ENCODE measurements around the gene RCOR1.
"Not testable (repeated sequence)": the region's sequence is repeated elsewhere in the genome, so short reads cannot be mapped to it uniquely, and the experiment has no call there.

The RCOR1 gene

GRCh38 chr14:102590667-102591099, 1.8 kb upstream of the RCOR1 start:
- DNase-seq (ENCODE audit: low read depth, low spot score), result no peak
- peak overlapping the region; percentile 96 for H3K27ac ChIP-seq

DNA sequence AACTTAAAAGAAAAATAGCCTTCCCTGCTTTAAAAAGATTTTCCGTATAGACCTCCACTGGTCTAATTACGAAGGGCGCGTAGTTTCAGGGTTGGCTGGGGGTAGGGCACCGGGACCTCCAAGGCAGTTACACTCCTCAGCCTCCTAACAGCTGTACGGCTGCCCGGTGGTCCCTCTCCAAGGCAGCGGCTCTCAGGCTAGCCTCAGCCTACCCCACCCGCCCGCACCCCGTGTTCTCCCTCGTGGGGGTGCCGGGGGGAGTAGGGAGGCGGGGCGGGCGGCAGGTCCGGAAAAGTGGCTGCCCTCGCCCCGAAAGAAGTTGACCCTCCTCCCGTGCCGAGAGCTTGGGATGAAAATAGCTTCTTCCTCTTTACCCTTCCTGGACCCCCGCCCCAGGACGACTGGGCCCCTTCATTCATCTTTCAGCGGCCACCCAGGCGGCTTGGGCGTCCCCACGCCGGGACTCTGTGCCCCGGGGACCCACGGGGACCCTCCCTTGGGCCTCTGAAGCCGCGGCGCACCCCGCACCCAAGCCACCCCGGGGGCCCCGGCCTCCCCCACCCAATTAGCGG, 991 bp upstream of the RCOR1 start:
- H3K27ac ChIP-seq, result peak overlapping the region; percentile 96
- no peak for DNase-seq (ENCODE audit: low read depth, low spot score)

DNA sequence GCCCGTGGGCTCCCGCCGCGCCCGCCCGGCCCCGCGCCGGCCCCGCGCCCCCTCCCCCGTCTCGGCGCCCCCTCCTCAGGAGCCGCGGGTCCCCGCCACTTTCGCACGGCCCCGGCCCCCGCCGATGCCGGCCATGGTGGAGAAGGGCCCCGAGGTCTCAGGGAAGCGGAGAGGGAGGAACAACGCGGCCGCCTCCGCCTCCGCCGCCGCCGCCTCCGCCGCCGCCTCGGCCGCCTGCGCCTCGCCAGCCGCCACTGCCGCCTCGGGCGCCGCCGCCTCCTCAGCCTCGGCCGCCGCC, 263 bp downstream of the RCOR1 start:
- H3K27ac ChIP-seq, result peak overlapping the region; percentile 96
- no peak for DNase-seq (ENCODE audit: low read depth, low spot score)

DNA sequence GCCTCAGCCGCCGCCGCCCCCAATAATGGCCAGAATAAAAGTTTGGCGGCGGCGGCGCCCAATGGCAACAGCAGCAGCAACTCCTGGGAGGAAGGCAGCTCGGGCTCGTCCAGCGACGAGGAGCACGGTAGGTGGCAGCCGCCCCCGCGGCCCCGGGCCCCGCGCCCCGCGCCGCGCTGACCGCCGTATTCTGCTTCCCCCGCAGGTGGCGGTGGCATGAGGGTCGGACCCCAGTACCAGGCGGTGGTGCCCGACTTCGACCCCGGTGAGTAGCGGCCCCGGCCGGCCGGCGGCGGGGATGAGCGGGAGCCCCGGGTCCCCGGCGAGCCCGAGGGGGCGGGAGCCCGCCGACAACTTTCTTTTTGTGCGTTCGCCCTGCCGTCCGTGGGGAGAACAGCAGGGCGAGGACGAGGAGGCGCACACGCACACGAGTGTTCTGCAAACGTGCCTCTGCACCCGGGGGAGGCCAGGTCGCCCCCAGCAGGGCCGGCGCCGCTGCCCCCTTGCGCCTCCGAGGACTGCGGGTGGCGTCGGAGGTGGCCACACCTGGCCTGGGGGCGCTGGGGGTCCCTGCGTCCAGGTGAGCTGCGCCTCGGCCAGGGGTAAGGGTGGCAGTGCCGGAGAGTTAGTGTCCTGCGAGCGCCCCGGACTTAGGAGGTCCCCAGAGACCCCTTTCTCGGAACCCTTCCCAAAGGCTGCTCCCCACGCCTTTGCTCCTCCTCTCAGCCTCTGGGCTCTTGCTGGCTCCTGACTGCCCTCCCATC, 794 bp downstream of the RCOR1 start:
- DNase-seq (ENCODE audit: low read depth, low spot score), result no peak

GRCh38 chr14:102593825-102594137, 1.3 kb downstream of the RCOR1 start:
- peak overlapping the region; percentile 96 for H3K27ac ChIP-seq
- DNase-seq (ENCODE audit: low read depth, low spot score), result no peak

More for the DNA sequence above, 794 bp downstream of the RCOR1 start:
- H3K27ac ChIP-seq, result peak overlapping the region; percentile 96

DNA sequence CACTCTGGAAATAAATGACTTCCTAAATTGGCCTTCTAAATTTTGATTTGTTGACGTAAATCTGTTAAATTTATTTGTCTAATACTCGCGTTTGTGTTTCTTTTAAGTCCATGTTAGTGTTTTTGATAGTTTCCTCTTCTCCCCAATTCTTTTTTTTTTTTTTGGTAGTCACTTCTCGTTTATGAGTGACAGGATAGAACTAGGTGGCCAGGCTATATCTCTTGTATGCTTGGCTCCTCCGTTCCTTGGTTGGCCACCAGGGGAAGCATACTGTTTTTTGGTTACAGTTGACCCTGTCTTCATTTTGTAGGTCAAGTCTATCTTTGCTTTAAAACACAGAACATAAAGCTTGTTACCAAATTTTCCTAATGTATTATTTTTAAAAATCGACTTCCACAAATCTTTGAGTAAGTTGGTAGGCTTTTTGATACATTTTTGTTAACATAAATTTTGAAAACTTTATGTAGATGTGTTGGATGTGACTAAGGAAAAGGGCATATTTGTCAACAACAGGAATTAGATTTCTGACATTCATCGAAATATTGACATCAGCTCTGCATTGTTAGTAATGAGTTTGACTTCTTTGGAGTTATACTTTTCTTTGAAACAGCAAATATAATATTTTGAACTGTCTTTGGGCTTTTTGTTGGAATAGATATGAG, 2.2 kb downstream of the RCOR1 start:
- no peak for DNase-seq (ENCODE audit: low read depth, low spot score)
- H3K27ac ChIP-seq, result peak overlapping the region; percentile 96

- DNase-seq (ENCODE audit: low read depth, low spot score), result no peak
- H3K27ac ChIP-seq, result no peak overlapping the region
Observed at GRCh38 chr14:102601378-102601925, 9.0 kb downstream of the RCOR1 start.

- no peak for DNase-seq (ENCODE audit: low read depth, low spot score)
- H3K27ac ChIP-seq, result no peak overlapping the region
Observed at GRCh38 chr14:102602421-102603292, 10.2 kb downstream of the RCOR1 start.

- no peak for DNase-seq (ENCODE audit: low read depth, low spot score)
- H3K27ac ChIP-seq, result peak overlapping the region; percentile 48
Observed at GRCh38 chr14:102603293-102603907, 11.0 kb downstream of the RCOR1 start.

DNA sequence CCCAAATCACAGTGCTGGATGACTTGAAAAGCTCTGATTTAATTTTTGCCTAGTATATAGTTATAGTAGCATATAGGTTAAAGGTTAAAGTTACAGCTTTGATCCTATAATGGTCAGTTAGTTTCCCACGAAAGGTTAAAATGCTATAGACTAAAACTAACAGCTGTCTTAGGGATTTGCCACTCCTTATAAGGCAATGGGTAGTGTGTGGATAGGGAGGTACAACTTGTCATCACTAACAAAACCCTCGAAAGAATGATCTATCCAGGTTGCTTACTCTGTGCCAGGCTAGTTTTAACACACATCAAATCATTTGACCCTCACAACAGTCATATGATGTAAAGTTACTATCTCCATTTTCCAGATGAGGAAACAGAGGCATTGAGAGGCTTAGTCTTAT, 11.7 kb downstream of the RCOR1 start:
- no peak for DNase-seq (ENCODE audit: low read depth, low spot score)
- H3K27ac ChIP-seq, result peak overlapping the region; percentile 48

- H3K27ac ChIP-seq, result peak overlapping the region; percentile 48
Observed at GRCh38 chr14:102605029-102605428, 12.6 kb downstream of the RCOR1 start.

GRCh38 chr14:102606296-102606695, 13.8 kb downstream of the RCOR1 start:
- DNase-seq (ENCODE audit: low read depth, low spot score), result no peak
- no peak overlapping the region for H3K27ac ChIP-seq

More at GRCh38 chr14:102605029-102605428, 12.6 kb downstream of the RCOR1 start:
- peak; percentile 45 for DNase-seq (ENCODE audit: low read depth, low spot score)

DNA sequence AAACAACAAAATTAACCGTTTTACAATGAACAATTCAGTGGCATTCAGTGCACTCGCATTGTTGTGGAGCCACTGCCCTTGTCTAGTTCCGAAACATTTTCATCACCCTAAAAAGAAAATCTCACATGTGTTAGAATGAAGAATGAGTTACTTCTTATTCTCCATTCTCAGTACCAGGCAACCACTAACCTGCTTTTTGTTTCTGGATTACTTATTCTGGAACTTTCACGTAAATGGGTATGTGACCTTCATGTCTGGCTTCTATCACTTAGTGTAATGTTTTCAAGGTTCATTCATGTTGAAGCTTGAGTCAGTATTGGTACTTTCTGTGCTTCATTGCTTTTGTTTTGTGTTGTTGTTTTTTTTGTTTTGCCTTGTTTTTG, 15.6 kb downstream of the RCOR1 start:
- no peak overlapping the region for H3K27ac ChIP-seq
- DNase-seq (ENCODE audit: low read depth, low spot score), result no peak

DNA sequence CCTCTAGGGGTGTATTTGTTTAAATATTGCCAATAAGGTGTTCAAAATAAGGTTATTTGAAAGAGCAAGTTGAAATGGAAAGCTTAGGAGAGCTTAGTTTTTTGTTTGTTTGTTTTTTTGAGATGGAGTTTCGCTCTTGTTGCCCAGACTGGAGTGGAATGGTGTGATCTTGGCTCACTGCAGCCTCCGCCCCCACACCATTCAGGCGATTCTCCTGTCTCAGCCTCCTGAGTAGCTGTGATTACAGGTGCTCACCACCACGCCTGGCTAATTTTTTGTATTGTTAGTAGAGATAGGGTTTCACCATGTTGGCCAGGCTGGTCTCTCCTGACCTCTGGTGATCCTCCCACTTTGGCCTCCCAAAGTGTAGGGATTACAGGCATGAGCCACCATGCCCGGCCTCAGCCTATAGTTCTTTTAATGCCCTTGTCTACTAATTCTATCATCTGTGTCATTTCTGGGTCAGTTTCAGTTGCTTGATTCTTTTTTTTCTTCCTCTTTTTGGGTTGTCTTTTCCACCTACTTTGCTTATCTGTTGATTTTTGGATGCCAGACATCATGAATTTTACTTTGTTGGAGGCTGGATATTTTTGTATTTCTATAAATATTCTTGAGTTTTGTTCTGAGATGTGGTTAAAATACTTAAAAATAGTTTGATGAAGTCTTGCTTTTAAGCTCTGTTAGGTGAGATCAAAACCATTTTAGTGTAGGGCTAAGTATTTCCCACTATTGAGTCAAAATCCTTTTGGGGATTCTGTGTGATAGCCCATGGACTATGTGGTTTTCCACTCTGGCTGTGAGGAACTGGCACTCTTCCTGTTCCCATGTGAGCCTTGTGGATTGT, 18.7 kb downstream of the RCOR1 start:
- no peak overlapping the region for H3K27ac ChIP-seq
- no peak for DNase-seq (ENCODE audit: low read depth, low spot score)

- DNase-seq (ENCODE audit: low read depth, low spot score), result no peak
- no peak overlapping the region for H3K27ac ChIP-seq
Observed at GRCh38 chr14:102616318-102616717, 23.9 kb downstream of the RCOR1 start.

- no peak for DNase-seq (ENCODE audit: low read depth, low spot score)
- H3K27ac ChIP-seq, result no peak overlapping the region
Observed at GRCh38 chr14:102616799-102617198, 24.4 kb downstream of the RCOR1 start.

- DNase-seq (ENCODE audit: low read depth, low spot score); H3K27ac ChIP-seq: not testable (repeated sequence)
Observed at GRCh38 chr14:102619012-102619411, 26.6 kb downstream of the RCOR1 start.

- DNase-seq (ENCODE audit: low read depth, low spot score), result no peak
- no peak overlapping the region for H3K27ac ChIP-seq
Observed at GRCh38 chr14:102620413-102620812, 28.0 kb downstream of the RCOR1 start.

DNA sequence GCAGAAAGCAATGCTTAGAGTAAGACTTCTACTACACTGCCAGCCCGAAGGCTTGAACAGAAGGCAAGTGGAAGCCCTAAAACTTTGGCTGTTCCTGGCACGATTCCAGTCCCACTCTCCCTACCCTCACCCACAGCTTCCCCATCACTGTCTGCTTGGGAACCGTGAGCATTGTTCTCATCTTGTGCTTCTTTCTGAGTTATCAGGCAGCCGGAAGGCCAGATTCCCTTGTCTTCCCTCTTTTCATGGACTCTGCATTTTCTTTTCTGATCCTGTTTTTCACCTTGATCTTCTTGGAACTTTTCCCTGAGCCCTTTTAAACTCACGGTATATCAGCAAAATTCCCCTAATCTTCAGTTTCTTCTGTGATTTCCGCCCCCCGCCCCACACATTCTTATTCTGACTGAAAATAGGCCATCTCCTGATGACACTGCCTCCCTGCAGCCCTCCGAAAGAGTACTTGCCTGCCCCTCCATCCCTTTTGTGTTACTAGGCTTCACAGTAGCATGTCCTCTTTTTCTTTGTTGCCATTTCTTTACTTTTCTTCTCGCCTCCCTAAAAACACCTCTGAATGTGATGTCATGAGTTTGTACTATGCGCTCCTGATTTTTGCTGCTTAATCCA, 29.9 kb downstream of the RCOR1 start:
- H3K27ac ChIP-seq, result no peak overlapping the region
- DNase-seq (ENCODE audit: low read depth, low spot score), result no peak

Data from epithelial cell of prostate (primary cell).